Glomerular visceral epithelial cell (primary cell): ENCODE measurements around the gene BTBD9.

ENCODE experiments used
- DNase-seq: peaks from one replicate; pipeline ENCODE4 v3.0.0-alpha.2; 2016; ENCODE audit errors: extremely low spot score

BTBD9 gene

DNA sequence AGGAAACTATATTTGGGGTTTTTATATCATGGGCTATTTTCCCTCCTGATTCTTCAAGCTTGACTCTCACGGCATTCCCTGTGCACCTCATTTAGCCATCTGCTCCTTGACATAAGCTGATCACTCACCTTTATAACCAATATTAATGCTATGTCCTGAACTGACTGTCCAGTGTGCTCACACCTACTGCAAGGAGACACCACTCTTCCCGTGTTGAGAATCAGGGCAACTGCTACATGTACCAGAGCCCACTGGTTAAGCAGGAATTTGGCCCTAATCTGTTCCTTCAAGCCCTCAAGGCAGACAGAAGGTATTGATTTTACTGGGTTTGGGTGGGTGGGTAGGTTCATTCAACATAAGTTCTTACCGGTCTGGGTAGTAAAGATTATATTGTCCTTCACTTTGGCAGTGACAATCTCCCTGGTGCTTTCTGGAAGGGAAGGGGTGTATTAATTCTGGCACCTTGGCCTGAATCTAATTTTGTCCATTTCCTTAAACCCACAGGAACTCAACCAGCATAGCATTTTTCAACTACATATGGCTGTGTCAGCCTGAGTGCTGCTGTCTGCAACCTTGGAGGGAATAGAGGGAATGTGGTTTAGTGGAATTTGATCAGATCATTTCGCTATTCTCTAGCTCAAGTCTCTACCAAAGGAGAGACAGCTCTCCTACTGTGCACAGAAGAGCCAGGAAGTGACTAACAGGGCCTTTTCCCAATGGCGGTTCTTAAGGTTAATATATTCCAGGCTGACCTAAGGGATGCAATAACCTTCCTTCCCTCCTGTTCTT, 293.2 kb downstream of the BTBD9 start:
- peak; percentile 89 for DNase-seq

DNA sequence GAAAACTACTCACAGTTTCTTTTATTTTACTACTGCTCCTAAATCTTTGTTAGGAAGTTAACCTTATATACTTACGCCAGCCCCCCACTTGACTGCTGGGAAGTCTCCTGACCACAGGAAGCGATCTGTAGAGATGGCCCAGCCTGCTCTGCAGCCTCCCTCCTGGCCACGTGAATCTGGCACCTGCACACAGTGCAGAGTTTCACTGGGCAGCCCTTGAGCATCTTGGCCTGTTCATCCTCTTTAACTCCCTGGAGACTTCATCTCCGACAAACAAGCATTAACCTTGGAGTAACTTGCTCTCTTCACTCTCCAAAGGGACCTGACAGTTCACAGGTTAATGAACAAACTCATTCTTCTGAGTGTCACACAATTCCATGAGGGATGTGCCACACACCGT, 294.1 kb downstream of the BTBD9 start:
- peak; percentile 12 for DNase-seq

DNA sequence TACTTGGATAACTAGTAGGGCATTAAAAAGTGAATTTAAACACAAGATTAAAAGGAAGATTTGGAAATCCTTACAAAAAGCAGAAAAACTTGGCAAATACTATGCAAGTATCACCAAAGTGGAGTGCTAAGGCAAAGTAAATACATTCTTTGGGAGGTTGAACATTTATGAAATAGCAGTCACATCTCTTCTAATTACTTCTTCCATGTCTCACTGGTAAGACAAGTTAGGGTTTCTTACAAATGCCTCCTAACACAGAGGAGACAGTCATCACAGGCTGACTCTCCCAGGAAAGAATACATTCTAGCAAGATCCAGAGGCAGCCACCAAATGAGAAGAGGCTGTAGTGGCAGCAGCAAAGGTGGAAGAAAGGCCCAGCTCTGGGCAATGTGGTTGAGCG, 298.2 kb downstream of the BTBD9 start:
- no peak for DNase-seq

DNA sequence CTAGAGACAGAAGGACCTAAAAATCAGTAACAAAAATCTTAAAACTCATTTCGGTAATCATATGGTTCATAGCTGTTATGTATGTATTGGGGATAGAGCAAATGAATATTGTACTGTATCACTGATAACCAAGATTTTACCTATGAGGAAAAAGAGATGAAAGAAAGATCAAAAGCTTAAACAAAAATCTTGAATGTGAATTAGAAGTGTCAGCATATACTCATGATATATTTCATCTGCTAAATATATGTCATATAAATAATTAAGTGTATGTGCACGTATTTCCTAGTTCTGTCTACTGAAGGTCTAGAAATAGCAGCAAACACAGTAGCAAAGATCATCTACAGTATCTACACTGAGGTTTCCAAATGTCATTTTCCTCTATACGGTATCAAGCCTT, 299.8 kb downstream of the BTBD9 start:
- DNase-seq = no peak

DNA sequence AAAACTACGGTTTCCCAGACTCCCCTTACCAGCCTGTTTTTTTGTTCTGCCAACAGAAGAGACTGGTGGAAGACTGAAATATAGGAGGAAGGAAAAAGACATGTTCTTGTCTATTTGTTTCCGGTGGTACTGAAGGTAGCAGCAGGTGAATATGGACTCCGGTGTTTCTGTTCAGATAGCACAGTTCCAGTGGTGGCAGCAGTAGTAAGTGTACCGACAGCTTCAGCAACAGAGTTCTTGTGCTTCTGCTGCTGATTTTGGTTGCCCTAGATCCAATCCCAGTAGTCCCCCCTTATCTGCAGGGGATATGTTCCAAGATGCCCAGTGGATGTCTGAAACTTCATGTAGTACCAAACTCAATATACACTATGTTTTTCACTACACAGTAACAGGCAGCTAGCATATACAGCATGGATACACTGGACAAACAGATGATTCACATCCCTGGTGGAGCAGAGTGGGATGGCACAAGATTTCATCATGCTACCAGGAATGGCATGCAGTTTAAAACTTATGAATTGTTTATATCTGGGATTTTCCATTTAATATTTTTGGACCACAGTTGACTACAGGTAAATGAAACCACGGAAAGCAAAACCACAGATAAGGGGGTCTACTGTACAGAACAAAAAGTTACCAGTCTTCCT, 301.8 kb downstream of the BTBD9 start:
- DNase-seq = peak; percentile 38

DNA sequence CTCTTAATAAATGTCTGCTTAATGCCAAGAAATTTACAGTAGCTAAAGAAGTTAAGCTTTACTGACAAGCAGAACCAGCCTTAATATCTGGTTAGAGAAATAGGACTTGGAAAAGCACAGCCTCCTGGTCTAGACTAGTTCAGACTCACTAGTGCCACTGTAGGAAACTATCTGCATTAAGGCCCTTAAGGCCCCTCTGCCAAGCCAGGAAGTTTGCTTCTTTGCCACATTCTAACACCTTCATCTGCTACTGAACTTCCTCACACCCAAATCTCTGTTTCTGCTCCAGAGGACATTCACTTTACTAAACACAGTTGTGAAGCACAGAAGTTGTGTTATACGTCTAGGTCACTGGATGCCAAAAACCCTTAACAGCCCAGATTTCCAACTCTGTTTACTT, 302.8 kb downstream of the BTBD9 start:
- DNase-seq = no peak

DNA sequence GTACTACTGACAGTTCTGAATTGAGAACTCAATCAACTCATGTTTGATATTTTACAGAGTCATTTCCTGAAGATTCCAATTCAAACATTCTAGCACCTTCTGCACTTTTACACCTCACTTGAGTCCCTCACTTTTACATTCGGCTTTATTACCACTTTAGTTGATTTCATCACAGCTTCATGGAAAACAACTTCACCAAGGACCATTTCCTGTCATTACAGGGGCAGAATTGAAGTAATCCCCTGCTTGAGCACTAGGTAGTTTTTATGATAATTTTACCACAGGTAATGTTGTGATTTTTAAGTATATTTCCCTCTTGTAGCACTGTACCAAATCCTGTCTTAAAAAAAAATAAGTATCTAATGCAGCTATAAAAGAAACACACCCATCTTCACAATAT, 312.9 kb downstream of the BTBD9 start:
- DNase-seq = no peak

DNA sequence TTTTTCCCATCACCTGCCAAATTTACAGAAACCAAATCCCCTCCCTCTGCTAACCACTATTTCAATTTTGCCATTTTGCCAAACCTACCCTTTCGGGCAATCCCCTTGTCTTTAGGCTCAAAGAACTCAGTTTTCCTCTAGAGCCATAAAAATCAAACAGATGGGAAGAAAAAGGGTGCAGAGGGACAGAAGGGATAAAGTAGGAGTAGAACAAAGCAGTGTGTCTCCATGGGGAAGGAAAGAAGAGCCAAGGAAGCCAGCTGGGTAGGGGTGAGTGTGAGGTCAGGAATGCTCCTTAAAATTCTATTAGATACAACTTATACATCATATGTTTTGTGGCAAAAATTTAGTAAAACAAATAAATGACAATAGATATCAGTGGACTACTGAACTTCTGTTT, 316.5 kb downstream of the BTBD9 start:
- no peak for DNase-seq

DNA sequence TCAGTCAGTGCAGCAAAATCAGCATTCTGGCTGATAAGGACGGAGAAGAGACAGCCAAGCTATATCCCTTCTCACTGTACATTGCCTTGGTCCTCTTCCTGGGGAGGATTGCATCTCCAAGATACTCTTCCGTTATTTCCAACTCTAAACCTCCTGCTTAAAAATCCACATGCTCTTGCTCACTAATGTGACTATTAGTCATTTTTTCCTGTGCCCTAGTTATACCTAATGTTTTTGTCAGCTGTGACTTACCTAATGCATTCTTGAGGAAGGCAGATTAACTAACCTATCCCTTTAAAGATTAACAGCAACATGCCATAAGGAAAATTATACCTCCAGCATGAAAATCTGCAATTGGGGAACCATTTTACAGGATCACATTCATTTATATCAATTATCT, 317.6 kb downstream of the BTBD9 start:
- DNase-seq = peak; percentile 35

DNA sequence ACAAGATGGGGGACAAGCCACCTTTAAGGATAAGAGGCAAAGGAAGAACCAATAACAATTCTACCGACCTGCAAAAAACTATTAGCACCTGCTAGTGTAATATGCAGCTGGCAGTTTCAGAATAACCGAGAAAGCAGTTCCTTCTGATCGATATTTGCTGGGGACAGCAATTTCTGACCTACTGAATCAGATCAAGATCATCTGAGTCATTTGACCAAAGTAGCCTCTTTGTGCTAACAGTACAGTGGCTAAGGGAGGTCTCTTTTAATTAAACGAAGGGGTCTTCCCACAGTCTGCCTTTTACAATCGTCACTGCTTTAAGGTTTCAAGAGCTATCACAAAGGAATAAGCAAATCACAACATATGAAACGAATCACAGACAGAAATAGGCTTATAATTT, 318.9 kb downstream of the BTBD9 start:
- no peak for DNase-seq

DNA sequence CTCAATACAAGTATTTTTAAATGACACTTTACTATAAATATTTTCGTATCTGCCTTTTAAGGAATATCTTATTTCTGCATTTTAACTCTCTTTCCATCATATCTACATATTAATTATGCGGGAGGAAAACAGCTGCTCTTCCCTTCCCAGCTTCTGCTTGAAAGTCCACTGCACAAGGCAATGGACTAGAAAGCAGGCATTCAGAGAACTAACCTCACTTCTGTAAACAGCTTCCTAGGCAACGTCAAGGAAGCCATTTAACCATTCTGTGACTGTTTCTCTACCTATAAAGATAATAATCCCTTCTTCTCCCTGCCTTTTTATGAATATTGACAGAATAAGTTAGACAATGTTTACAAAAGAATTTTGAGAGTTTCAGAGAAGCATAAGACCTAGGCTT, 319.4 kb downstream of the BTBD9 start:
- no peak for DNase-seq

DNA sequence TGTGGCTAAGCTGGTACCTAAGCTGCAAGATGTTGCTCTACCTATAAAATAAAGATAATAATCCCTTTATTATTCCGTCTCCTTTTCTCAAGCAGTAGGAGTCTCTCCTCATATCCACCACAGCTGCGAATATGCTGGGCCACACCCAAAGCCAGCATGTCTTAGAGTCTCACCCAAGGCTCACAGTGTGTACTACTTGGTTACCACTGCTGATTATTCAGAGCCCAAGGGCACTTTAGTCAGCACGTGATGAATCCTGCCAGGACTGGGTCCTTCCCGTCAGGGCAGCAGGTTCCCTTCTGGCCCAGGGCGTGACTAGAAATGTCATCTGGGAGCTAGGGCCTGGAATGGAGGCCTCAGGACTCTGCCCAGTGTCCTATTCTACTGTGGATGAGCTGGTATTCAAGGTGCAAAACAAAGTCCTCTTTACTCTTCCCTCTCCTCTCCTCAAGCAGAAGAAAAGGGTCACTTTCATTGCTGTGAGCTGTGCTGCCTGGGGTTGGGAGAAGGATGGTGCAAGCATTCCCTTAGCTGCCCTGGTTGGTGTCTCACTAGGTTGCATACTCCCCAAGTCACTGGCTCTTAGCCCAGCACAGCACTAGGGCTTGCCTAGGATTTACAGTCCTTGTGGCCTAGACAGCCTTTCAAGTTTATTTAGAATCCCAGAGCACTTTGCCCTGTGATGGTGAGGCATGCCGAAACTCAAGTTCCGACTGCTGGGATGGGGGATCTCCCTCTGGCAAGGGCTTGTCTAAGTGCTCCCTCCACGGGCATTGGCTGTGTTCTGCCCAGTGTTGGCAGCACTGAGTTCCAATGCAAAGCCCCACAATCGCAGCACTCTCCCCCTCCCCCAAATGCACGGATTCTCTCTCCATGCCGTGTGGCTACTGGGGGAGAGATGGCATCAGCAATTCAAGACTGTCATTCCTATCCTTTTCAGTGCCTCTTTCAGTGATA, 320.2 kb downstream of the BTBD9 start:
- DNase-seq = no peak

DNA sequence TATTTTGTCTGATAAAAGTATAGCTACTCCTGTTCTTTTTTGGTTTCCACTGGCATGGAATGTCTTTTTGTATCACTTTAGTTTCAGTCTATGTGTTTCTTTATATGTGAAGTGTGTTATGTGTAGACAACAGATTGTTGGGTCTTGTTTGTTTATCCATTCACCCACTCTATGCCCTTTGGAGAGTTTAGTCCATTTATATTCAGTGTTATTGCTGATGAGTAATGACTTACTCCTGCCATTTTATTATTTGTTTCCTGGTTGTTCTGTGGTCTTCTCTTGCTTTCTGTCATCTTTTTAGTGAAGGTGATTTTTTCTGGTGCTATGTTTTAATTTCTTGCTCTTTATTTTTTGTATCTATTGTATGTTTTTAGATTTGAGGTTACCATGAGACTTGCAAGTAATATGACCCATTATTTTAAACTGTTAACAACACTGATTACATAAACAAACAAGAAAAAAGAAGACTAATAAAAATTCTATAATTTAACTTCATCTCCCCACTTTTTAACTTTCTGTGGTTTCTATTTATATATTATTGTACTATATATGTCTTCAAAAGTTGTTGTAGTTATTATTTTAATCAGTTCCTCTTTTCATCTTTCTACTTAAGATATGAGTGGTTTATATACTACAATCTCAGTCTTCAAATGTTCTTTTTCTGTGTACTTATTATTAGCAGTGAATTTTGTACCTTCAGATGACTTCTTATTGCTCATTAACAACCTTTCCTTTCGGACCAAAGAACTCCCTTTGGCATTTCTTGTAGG, 323.4 kb downstream of the BTBD9 start:
- DNase-seq = no peak

DNA sequence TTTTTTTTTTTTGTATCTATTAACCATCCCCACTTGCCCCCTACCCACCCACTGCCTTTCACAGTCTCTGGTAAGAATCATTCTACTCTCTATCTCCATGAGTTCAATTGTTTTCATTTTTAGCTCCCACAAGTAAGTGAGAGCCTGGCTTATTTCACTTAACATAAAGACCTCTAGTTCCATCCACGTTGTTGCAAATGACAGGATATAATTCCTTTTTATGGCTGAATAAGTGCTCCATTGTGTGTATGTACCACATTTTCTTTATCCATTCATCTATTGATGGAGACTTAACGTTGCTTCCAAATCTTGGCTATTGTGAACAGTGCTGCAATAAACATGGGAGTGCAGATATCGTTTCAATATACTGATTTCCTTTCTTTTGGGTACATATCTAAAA, 328.5 kb downstream of the BTBD9 start:
- DNase-seq = no peak

DNA sequence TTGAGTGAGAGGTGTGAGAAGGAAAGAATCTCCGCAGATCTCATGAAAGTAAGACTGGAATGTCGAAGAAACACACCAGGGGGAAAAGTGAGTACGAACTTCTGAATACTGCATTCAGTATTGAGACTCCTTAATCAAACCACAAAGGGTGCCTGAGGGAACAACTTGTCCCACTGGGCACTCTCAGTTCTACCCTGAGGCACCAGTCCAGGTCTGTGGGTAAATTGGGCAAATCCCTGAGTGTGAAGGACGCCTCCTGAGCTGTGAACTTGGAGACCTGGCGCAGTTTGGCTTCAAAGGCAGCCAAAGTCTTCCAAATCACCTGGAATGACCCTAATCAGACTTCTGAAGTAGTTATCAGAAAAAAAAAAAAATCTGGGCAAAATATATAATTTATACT, 329.7 kb downstream of the BTBD9 start:
- no peak for DNase-seq

DNA sequence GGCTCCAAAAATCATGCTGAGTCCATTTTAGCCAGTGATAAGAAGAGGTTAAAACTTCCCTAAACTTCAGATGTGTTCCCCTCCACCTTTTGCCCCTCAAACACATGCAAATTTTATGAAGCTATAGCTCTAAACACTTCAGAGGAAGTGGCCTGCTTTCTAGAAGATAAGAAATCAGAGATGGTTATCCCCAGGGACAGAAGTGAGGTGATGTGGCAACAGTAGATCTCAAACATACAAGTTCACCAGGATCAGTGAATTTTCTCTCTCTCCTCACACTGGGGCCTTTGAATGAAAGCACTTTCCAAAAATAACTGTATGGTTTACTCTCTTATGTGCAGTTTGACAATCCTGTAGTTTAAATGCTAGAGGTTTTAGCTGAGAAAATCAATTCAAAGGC, 332.0 kb downstream of the BTBD9 start:
- no peak for DNase-seq

DNA sequence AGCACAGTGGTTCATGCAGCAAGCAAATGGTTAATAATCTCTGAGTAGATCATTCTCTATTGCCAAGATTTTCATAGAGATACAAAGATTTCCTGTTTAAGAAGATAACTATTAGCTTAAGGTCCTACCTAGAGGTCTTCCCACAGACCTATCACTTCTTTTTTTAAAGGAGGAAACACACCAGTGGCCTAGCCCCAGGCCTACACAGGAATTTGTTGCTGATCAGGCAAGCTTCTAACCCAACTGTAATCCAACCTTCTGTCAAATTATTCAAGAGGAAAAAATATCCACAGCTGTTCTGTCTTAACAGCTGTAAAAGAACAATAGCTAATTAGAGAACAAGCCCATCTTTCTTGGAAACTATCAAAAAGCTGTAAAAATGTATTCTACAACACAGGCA, 332.8 kb downstream of the BTBD9 start:
- no peak for DNase-seq

DNA sequence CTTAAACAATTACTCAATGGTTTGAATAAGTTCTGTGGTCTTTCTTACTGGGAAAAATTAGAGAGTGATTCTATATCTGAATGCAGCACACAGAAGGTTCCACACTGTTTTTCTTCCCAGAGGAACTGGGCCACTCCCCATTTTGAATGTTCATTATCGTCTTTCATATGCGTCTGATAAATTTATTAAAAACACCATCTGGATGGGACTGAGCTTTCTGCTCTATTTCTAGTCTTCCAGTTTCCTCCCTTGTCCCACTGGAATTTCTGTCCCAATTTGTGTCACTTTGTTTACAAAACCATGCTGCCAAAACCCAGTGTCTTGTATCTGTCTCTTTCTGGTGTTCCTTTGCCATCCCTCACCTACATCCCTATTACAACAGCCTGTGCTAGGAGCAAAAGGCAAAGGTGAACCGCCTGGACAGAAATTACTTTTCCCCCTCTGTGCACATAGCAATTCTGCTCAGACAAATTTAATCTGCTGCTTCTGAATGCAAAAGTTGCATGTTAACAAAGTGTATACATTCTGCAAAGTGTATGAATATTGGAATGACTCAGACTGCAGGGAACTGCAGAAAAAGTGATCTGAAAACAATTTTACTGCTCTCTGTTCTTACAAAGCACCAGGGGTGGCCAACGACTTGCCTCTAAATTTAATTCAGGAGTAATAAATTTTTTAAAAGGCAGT, 333.6 kb downstream of the BTBD9 start:
- DNase-seq = no peak

DNA sequence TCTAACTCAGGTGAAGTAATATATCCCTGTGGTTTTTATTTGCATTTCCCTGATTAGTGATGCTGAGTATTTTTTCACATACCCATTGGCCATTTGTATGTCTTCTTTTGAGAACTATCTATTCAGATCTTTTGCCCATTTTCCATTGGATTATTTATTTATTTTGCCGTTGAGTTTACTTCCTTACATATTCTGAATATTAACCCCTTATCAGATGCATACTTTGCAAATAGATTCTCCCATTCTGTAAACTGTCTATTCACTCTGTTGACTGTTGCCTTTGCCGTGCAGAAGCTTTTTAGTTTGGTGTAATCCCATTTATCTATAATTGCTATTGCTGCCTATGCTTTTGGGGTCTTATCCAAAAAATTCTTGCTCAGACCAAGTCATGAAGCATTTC, 336.9 kb downstream of the BTBD9 start:
- DNase-seq = no peak

DNA sequence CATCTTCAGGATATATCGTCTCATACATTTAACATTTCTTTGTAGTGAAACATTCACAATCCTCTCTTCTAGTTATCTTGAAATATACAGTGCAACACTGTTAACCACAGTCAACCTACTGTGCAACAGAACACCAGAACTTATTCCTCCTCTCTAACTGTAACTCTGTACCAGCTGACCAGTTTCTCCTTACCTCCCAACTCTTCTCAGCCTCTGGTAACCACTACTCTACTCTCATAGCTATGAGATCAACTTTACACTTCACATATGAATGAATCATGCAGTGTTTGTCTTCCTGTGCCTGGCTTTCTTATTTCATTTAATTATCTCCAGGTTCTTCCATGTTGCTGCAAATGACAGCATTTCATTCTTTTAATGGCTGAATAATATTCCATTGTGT, 337.6 kb downstream of the BTBD9 start:
- no peak for DNase-seq

DNA sequence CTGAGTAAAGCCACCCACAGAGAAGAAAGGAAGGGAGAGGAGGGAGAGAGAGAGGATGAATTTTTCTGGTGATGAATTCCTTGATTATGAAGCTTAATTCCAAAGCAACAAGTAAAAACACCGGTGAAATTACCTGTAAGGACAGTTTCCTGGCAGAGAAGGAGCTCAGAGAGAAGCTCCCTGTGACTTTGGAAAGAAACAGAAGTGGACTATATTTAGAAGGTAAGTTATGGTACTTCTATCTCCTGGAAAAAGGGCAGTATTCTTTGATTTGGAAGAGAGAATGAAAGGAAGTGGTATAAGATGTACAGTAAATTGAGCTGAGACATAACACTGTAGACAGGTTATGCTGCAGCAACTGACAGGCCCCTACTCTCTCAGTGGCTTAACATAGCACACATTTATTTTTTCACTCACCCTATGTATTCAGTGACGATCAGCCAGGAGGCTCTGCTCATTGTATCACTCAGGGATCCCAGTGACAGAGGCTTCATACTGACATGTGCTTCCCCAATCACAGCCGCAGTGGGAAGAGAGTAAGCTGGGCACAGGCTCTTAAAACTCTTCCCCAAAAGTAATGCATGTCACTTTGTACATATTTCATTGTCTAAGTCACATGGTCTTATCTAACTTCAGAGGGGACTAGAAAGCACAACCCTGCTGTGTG, 349.5 kb downstream of the BTBD9 start:
- no peak for DNase-seq
